Neuronal stem cell (in vitro differentiated cells): ENCODE results near the gene PPFIBP1.
"Not testable (repeated sequence)": the region's sequence is repeated elsewhere in the genome, so short reads cannot be mapped to it uniquely, and the experiment has no call there.

Source experiments
- DNase-seq: peaks from one replicate; pipeline ENCODE4 v3.0.0-alpha.2; 2013; ENCODE audit warnings: low spot score
- H2AFZ ChIP-seq: one replicate; pipeline ENCODE4 v1.6.1; 2013; ENCODE audit warnings: mild to moderate bottlenecking, low read length, inconsistent platforms
- H2AK5ac ChIP-seq: 2 replicates; pipeline ENCODE4 v1.6.1; 2013; ENCODE audit warnings: low read depth, mild to moderate bottlenecking, inconsistent platforms, low read length, moderate library complexity, mixed read lengths
- H2BK120ac ChIP-seq: 2 replicates; pipeline ENCODE4 v1.6.1; 2013; ENCODE audit warnings: low read depth, mild to moderate bottlenecking, inconsistent platforms, low read length, moderate library complexity, mixed read lengths
- H2BK12ac ChIP-seq: one replicate; pipeline ENCODE4 v1.6.1; 2013; ENCODE audit warnings: low read length, inconsistent platforms
- H2BK15ac ChIP-seq: 2 replicates; pipeline ENCODE4 v1.6.1; 2013; ENCODE audit warnings: mild to moderate bottlenecking, low read length, inconsistent platforms, mixed read lengths
- H2BK5ac ChIP-seq: one replicate; pipeline ENCODE4 v1.6.1; 2013; ENCODE audit warnings: inconsistent platforms, mild to moderate bottlenecking, low read length, moderate library complexity
- H3K14ac ChIP-seq: one replicate; pipeline ENCODE4 v1.6.1; 2013; ENCODE audit warnings: low read length, inconsistent platforms
- H3K18ac ChIP-seq: 2 replicates; pipeline ENCODE4 v1.6.1; 2013; ENCODE audit warnings: low read length, inconsistent platforms
- H3K23ac ChIP-seq: 2 replicates; pipeline ENCODE4 v1.6.1; 2013; ENCODE audit warnings: low read depth, mild to moderate bottlenecking, mixed read lengths, low read length, inconsistent platforms; ENCODE audit not compliant: poor library complexity
- H3K27ac ChIP-seq: replicated peaks from 3 replicates; pipeline ENCODE4 v1.5.1; 2013; ENCODE audit warnings: low read length, inconsistent platforms
- H3K27me3 ChIP-seq, 3 experiments: 2 replicates each; pipeline ENCODE4 v1.6.1; 2013; ENCODE audit warnings: low read length in 3 of 3, mild to moderate bottlenecking in 2 of 3, inconsistent platforms in 1 of 3, low read depth in 1 of 3, mixed read lengths in 1 of 3, moderate library complexity in 1 of 3; ENCODE audit not compliant: control insufficient read depth in 3 of 3, insufficient read depth in 3 of 3
- H3K36me3 ChIP-seq, 2 donors: replicated peaks in 1 of 2; 2 replicates each; pipeline ENCODE4 v1.6.1; 2013; ENCODE audit warnings: low read length in 2 of 2; ENCODE audit not compliant: control insufficient read depth in 2 of 2, insufficient read depth in 2 of 2
- H3K4ac ChIP-seq: 2 replicates; pipeline ENCODE4 v1.6.1; 2013; ENCODE audit warnings: inconsistent platforms, mild to moderate bottlenecking, low read length, moderate library complexity
- H3K4me1 ChIP-seq, 2 donors: 1 replicate in 1 of 2; 2 replicates in 1 of 2; pipeline ENCODE4 v1.6.1; 2013; ENCODE audit warnings: low read length in 2 of 2, low read depth in 1 of 2; ENCODE audit not compliant: control insufficient read depth in 2 of 2, insufficient read depth in 1 of 2
- H3K4me2 ChIP-seq: one replicate; pipeline ENCODE4 v1.6.1; 2013; ENCODE audit warnings: mild to moderate bottlenecking, low read length, inconsistent platforms; ENCODE audit not compliant: insufficient read depth, poor library complexity, severe bottlenecking
- H3K4me3 ChIP-seq, 2 donors: 2 replicates each; pipeline ENCODE4 v1.5.1; 2013; ENCODE audit warnings: low read length in 2 of 2, mild to moderate bottlenecking in 2 of 2, inconsistent platforms in 1 of 2, moderate library complexity in 1 of 2
- H3K79me1 ChIP-seq: one replicate; pipeline ENCODE4 v1.6.1; 2013; ENCODE audit warnings: low read depth, mild to moderate bottlenecking, inconsistent platforms, low read length, moderate library complexity
- H3K9ac ChIP-seq: one replicate; pipeline ENCODE4 v1.6.1; 2013; ENCODE audit warnings: mild to moderate bottlenecking, low read depth, low read length, inconsistent platforms; ENCODE audit not compliant: poor library complexity
- H3K9me3 ChIP-seq, 2 donors: replicated peaks in 1 of 2; 2 replicates each; pipeline versions ENCODE3 to v1.6.1; 2013; ENCODE audit warnings: low read length in 2 of 2, mild to moderate bottlenecking in 2 of 2, inconsistent platforms in 1 of 2, low read depth in 1 of 2, mixed read lengths in 1 of 2, moderate library complexity in 1 of 2; ENCODE audit not compliant: control insufficient read depth in 2 of 2, insufficient read depth in 1 of 2
- H4K8ac ChIP-seq: one replicate; pipeline ENCODE4 v1.6.1; 2013; ENCODE audit warnings: low read depth, mild to moderate bottlenecking, inconsistent platforms, low read length, moderate library complexity
- H4K91ac ChIP-seq: one replicate; pipeline ENCODE4 v1.6.1; 2013; ENCODE audit warnings: low read length, low read depth, mild to moderate bottlenecking, inconsistent platforms; ENCODE audit not compliant: poor library complexity
- WGBS, 2 donors: extraction: QIAGEN DNeasy Blood & Tissue Kit; methylation state at CpG; one replicate each; pipeline ENCODE4 v1.1.7; 2013; ENCODE audit warnings: missing lambda C conversion rate in 2 of 2, mixed read lengths in 1 of 2; ENCODE audit not compliant: insufficient read length in 2 of 2, insufficient replicate concordance in 1 of 2; ENCODE audit errors: extremely low coverage in 2 of 2; 5-methylcytosine and 5-hydroxymethylcytosine counted together

Gene PPFIBP1

GRCh38 chr12:27733791-27734190 is 209.8 kb downstream of the PPFIBP1 start:
- H3K4me3 ChIP-seq: no peak overlapping the region
- no peak overlapping the region for H4K91ac ChIP-seq
- H2BK5ac ChIP-seq: no peak overlapping the region
- H2BK15ac ChIP-seq: no peak overlapping the region
- WGBS, 2 donors: no CpG with 5 or more reads among the region's 1 CpG
- H3K27me3 ChIP-seq: no peaks in the 10 kb centered on the region
- H3K18ac ChIP-seq: no peak overlapping the region
- no peak overlapping the region for H2BK12ac ChIP-seq
- peaks cover 2 to 82% of the 10 kb centered on the region in 2 donors for H3K36me3 ChIP-seq
- no peak overlapping the region for H3K14ac ChIP-seq
- no peak overlapping the region for H2AFZ ChIP-seq
- no peak for DNase-seq
- no peaks in the 10 kb centered on the region for H3K4me1 ChIP-seq
- H3K23ac ChIP-seq: no peak overlapping the region
- H3K9me3 ChIP-seq: no peaks in the 10 kb centered on the region
- H3K4ac ChIP-seq: no peak overlapping the region
- no peak overlapping the region for H3K9ac ChIP-seq
- no peak overlapping the region for H2BK120ac ChIP-seq
- no peak overlapping the region for H3K27ac ChIP-seq
- H3K79me1 ChIP-seq: no peaks in the 10 kb centered on the region
- no peak overlapping the region for H3K4me2 ChIP-seq
- H4K8ac ChIP-seq: no peak overlapping the region
- no peak overlapping the region for H2AK5ac ChIP-seq

DNA sequence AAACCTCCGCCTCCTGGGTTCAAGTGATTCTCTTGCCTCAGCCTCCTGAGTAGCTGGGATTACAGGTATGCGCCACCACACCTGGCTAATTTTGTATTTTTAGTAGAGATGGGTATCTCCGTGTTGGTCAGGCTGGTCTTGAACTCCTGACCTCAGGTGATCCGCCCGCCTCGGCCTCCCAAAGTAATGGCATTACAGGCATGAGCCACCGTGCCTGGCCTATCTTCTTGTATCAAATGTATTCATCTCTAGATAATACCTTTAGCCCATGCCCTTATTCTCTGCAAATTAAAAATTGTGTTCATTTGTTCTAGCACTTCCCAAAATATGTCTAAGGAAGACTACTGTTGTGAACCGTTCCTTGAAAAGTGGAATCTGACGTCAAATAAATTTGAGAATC is 210.3 kb downstream of the PPFIBP1 start:
- H4K8ac ChIP-seq, H3K18ac ChIP-seq, H2BK120ac ChIP-seq, H3K4me2 ChIP-seq, H3K79me1 ChIP-seq, H3K4me1 ChIP-seq, H2AK5ac ChIP-seq, H4K91ac ChIP-seq, H3K9ac ChIP-seq, H2BK12ac ChIP-seq, H3K27ac ChIP-seq, DNase-seq, H3K27me3 ChIP-seq, H3K4me3 ChIP-seq, H3K9me3 ChIP-seq, H2AFZ ChIP-seq, H3K14ac ChIP-seq, H2BK15ac ChIP-seq, H3K4ac ChIP-seq, H3K23ac ChIP-seq, H2BK5ac ChIP-seq: not testable (repeated sequence)
- no CpG with 5 or more reads among the region's 9 CpGs for WGBS, 2 donors
- peaks cover 2 to 82% of the 10 kb centered on the region in 2 donors for H3K36me3 ChIP-seq

DNA sequence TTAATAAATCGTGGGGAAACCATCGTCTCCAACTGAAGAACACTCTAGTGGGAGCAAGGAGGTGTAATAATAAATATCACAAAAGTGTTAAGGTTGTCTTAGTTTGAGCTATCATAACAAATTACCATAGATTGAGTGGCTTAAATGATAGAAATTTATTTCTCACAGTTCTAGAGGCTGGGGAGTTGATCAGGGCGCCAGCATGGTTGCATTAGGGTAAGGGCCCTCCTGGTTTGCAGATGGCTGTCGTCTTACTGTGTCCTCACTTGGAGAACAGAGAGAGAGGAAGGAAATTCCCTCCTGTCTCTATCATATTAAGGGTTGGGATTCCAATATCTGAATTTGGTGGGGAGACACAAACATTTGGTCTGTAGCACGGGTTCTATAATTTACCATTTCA is 219.6 kb downstream of the PPFIBP1 start:
- DNase-seq: no peak
- WGBS, 2 donors: no CpG with 5 or more reads among the region's 5 CpGs
- Histone ChIP-seq H2BK12ac (no peak overlapping the region), H3K23ac (no peak overlapping the region), H3K27me3 (no peaks in the 10 kb centered on the region), H3K27ac (no peak overlapping the region), H4K8ac (no peak overlapping the region), H3K4me3 (no peak overlapping the region), H2AK5ac (no peak overlapping the region), H3K79me1 (no peaks in the 10 kb centered on the region), H4K91ac (no peak overlapping the region), H3K36me3 (peaks cover 4 to 82% of the 10 kb centered on the region in 2 donors), H3K4me1 (no peaks in the 10 kb centered on the region), H2BK5ac (no peak overlapping the region), H2AFZ (no peak overlapping the region), H3K4ac (no peak overlapping the region), H3K9me3 (no peaks in the 10 kb centered on the region), H3K14ac (no peak overlapping the region), H3K18ac (no peak overlapping the region), H2BK15ac (no peak overlapping the region), H3K9ac (no peak overlapping the region), H3K4me2 (no peak overlapping the region), H2BK120ac (no peak overlapping the region)
